Measurements from ENCODE around the gene LPP. TPM values are rescaled to one million over a fixed set of nuclear protein-coding genes. Genes with fewer than 3 reads are reported as not detected.

Gene LPP
- total and polyA plus RNA-seq, 5 donors: 14.5 to 205 (median 159) TPM

- ATAC-seq: peak; percentile 3 to 52
- peak overlapping the region; percentile 76 for H3K27ac ChIP-seq (ENCODE audit: low read length)
- intact Hi-C loops (cut with DNase I): loop anchor here in 1 of 4 donors (5.0 kb wide), 1 partner anchor 297 kb away; no protein-coding TSS in a partner anchor
- H3K27me3 ChIP-seq (ENCODE audit: control insufficient read depth, insufficient read depth): no peaks in the 10 kb centered on the region
- peak in 2 of 3 donors; percentile 41 to 75 for DNase-seq
- 51% methylated on average over 7 of the region's 7 CpGs for WGBS
- H3K4me3 ChIP-seq (ENCODE audit: low read length): no peak overlapping the region
- H3K4me1 ChIP-seq (ENCODE audit: control insufficient read depth, insufficient read depth, low read length): peaks cover 7% of the 10 kb centered on the region
- H3K9me3 ChIP-seq (ENCODE audit: control insufficient read depth, low read length): no peaks in the 10 kb centered on the region
Observed at GRCh38 chr3:188349351-188349901, 195.5 kb downstream of the LPP start.

- no peaks in the 10 kb centered on the region for H3K27me3 ChIP-seq (ENCODE audit: control insufficient read depth, insufficient read depth)
- H3K27ac ChIP-seq (ENCODE audit: low read length): peak overlapping the region; percentile 76
- H3K9me3 ChIP-seq (ENCODE audit: control insufficient read depth, low read length): no peaks in the 10 kb centered on the region
- intact Hi-C loops (cut with DNase I): loop anchor here in 1 of 4 donors (5.0 kb wide), 1 partner anchor 298 kb away; no protein-coding TSS in a partner anchor
- no peak overlapping the region for H3K4me3 ChIP-seq (ENCODE audit: low read length)
- 52% methylated on average over 4 of the region's 4 CpGs for WGBS
- peaks cover 7% of the 10 kb centered on the region for H3K4me1 ChIP-seq (ENCODE audit: control insufficient read depth, insufficient read depth, low read length)
- no peak for ATAC-seq
- no peak for DNase-seq
Observed at GRCh38 chr3:188349933-188350332, 196.0 kb downstream of the LPP start.

- no peak for ATAC-seq
- intact Hi-C loops (cut with DNase I): no loop called here
Observed at GRCh38 chr3:188350961-188351360, 197.0 kb downstream of the LPP start.

GRCh38 chr3:188351648-188352047 is 197.7 kb downstream of the LPP start:
- H3K9me3 ChIP-seq (ENCODE audit: control insufficient read depth, low read length): no peaks in the 10 kb centered on the region
- H3K4me3 ChIP-seq (ENCODE audit: low read length): no peak overlapping the region

More at GRCh38 chr3:188350961-188351360, 197.0 kb downstream of the LPP start:
- Histone ChIP-seq H3K4me3 (ENCODE audit: low read length) (no peak overlapping the region), H3K27me3 (ENCODE audit: control insufficient read depth, insufficient read depth) (no peaks in the 10 kb centered on the region), H3K4me1 (ENCODE audit: control insufficient read depth, insufficient read depth, low read length) (peaks cover 7% of the 10 kb centered on the region), H3K27ac (ENCODE audit: low read length) (peak overlapping the region; percentile 17), H3K9me3 (ENCODE audit: control insufficient read depth, low read length) (no peaks in the 10 kb centered on the region)
- peak in 1 of 3 donors; percentile 68 for DNase-seq
- WGBS: 87% methylated on average over 2 of the region's 2 CpGs

GRCh38 chr3:188352196-188352927 is 198.4 kb downstream of the LPP start:
- peak overlapping the region; percentile 39 for H3K27ac ChIP-seq (ENCODE audit: low read length)
- H3K4me3 ChIP-seq (ENCODE audit: low read length): no peak overlapping the region
- no peaks in the 10 kb centered on the region for H3K9me3 ChIP-seq (ENCODE audit: control insufficient read depth, low read length)
- H3K4me1 ChIP-seq (ENCODE audit: control insufficient read depth, insufficient read depth, low read length): peaks cover 7% of the 10 kb centered on the region
- intact Hi-C loops (cut with DNase I): no loop called here
- WGBS: 80% methylated on average over 18 of the region's 18 CpGs
- DNase-seq (no peak), ATAC-seq (peak in 1 of 2 donors; percentile 31)
- no peaks in the 10 kb centered on the region for H3K27me3 ChIP-seq (ENCODE audit: control insufficient read depth, insufficient read depth)

More at GRCh38 chr3:188351648-188352047, 197.7 kb downstream of the LPP start:
- intact Hi-C loops (cut with DNase I): no loop called here
- DNase-seq: no peak
- no peak for ATAC-seq
- Histone ChIP-seq H3K4me1 (ENCODE audit: control insufficient read depth, insufficient read depth, low read length) (peaks cover 7% of the 10 kb centered on the region), H3K27ac (ENCODE audit: low read length) (peak overlapping the region; percentile 39), H3K27me3 (ENCODE audit: control insufficient read depth, insufficient read depth) (no peaks in the 10 kb centered on the region)
- 81% methylated on average over 7 of the region's 7 CpGs for WGBS

- intact Hi-C loops (cut with DNase I): no loop called here
- Histone ChIP-seq H3K4me1 (ENCODE audit: control insufficient read depth, insufficient read depth, low read length) (peaks cover 7% of the 10 kb centered on the region), H3K27ac (ENCODE audit: low read length) (no peak overlapping the region), H3K9me3 (ENCODE audit: control insufficient read depth, low read length) (no peaks in the 10 kb centered on the region), H3K4me3 (ENCODE audit: low read length) (no peak overlapping the region), H3K27me3 (ENCODE audit: control insufficient read depth, insufficient read depth) (no peaks in the 10 kb centered on the region)
- no peak for ATAC-seq
- 83% methylated on average over 1 of the region's 1 CpG for WGBS
- DNase-seq: no peak
Observed at GRCh38 chr3:188353426-188353825, 199.5 kb downstream of the LPP start.

- DNase-seq: no peak
- H3K9me3 ChIP-seq (ENCODE audit: control insufficient read depth, low read length): no peaks in the 10 kb centered on the region
- intact Hi-C loops (cut with DNase I): no loop called here
- WGBS: 75% methylated on average over 10 of the region's 10 CpGs
- H3K4me3 ChIP-seq (ENCODE audit: low read length): no peak overlapping the region
- peaks cover 1% of the 10 kb centered on the region for H3K4me1 ChIP-seq (ENCODE audit: control insufficient read depth, insufficient read depth, low read length)
- no peak overlapping the region for H3K27ac ChIP-seq (ENCODE audit: low read length)
- no peak for ATAC-seq
- no peaks in the 10 kb centered on the region for H3K27me3 ChIP-seq (ENCODE audit: control insufficient read depth, insufficient read depth)
Observed at GRCh38 chr3:188358787-188359493, 205.0 kb downstream of the LPP start.

GRCh38 chr3:188360364-188360881 is 206.5 kb downstream of the LPP start:
- Histone ChIP-seq H3K9me3 (ENCODE audit: control insufficient read depth, low read length) (no peaks in the 10 kb centered on the region), H3K4me1 (ENCODE audit: control insufficient read depth, insufficient read depth, low read length) (peaks cover 1% of the 10 kb centered on the region), H3K27me3 (ENCODE audit: control insufficient read depth, insufficient read depth) (no peaks in the 10 kb centered on the region), H3K27ac (ENCODE audit: low read length) (no peak overlapping the region), H3K4me3 (ENCODE audit: low read length) (no peak overlapping the region)
- no peak for DNase-seq
- intact Hi-C loops (cut with DNase I): no loop called here
- ATAC-seq: no peak
- WGBS: 96% methylated on average over 3 of the region's 3 CpGs

- Histone ChIP-seq H3K27me3 (ENCODE audit: control insufficient read depth, insufficient read depth) (no peaks in the 10 kb centered on the region), H3K27ac (ENCODE audit: low read length) (no peak overlapping the region), H3K9me3 (ENCODE audit: control insufficient read depth, low read length) (no peaks in the 10 kb centered on the region), H3K4me1 (ENCODE audit: control insufficient read depth, insufficient read depth, low read length) (peaks cover 6% of the 10 kb centered on the region), H3K4me3 (ENCODE audit: low read length) (no peak overlapping the region)
- DNase-seq (no peak), ATAC-seq (no peak)
- 79% methylated on average over 7 of the region's 7 CpGs for WGBS
- intact Hi-C loops (cut with DNase I): no loop called here
Observed at GRCh38 chr3:188361888-188362287, 207.9 kb downstream of the LPP start.

GRCh38 chr3:188362405-188362831 is 208.5 kb downstream of the LPP start:
- H3K9me3 ChIP-seq (ENCODE audit: control insufficient read depth, low read length): no peaks in the 10 kb centered on the region
- intact Hi-C loops (cut with DNase I): no loop called here
- DNase-seq (no peak), ATAC-seq (peak in 1 of 2 donors; percentile 50)
- peaks cover 6% of the 10 kb centered on the region for H3K4me1 ChIP-seq (ENCODE audit: control insufficient read depth, insufficient read depth, low read length)
- H3K27ac ChIP-seq (ENCODE audit: low read length): no peak overlapping the region
- H3K27me3 ChIP-seq (ENCODE audit: control insufficient read depth, insufficient read depth): no peaks in the 10 kb centered on the region
- H3K4me3 ChIP-seq (ENCODE audit: low read length): no peak overlapping the region
- 47% methylated on average over 10 of the region's 10 CpGs for WGBS

- Histone ChIP-seq H3K27me3 (ENCODE audit: control insufficient read depth, insufficient read depth) (no peaks in the 10 kb centered on the region), H3K9me3 (ENCODE audit: control insufficient read depth, low read length) (no peaks in the 10 kb centered on the region), H3K27ac (ENCODE audit: low read length) (no peak overlapping the region), H3K4me1 (ENCODE audit: control insufficient read depth, insufficient read depth, low read length) (peaks cover 6% of the 10 kb centered on the region), H3K4me3 (ENCODE audit: low read length) (no peak overlapping the region)
- DNase-seq (no peak), ATAC-seq (peak; percentile 27 to 31)
- 67% methylated on average over 5 of the region's 5 CpGs for WGBS
- intact Hi-C loops (cut with DNase I): no loop called here
Observed at GRCh38 chr3:188365184-188365583, 211.2 kb downstream of the LPP start.
